Ascending aorta (tissue), 2 donors: Measurements from ENCODE around the gene UNC13C. TPM values are rescaled to one million over a fixed set of nuclear protein-coding genes. Genes with fewer than 3 reads are reported as not detected.

Experiments
- DNase-seq, 2 donors: peaks; one replicate each; pipeline ENCODE4 v3.0.0-alpha.2; 2019; ENCODE audit warnings: low spot score in 2 of 2
- H3K27ac ChIP-seq, 2 donors: fragments of 200-600 bp; sonication (generic); one replicate each; pipeline ENCODE4 v1.5.1; 2016 to 2017; ENCODE audit warnings: mild to moderate bottlenecking in 1 of 2
- H3K27me3 ChIP-seq: fragments of 200-600 bp; sonication (generic); one replicate; pipeline ENCODE4 v1.5.1; 2017
- H3K36me3 ChIP-seq, 2 donors: fragments of 200-600 bp; sonication (generic); one replicate each; pipeline ENCODE4 v1.5.1; 2016
- H3K4me1 ChIP-seq, 2 donors: fragments of 200-600 bp; sonication (generic); one replicate each; pipeline ENCODE4 v1.5.1; 2016 to 2017; ENCODE audit warnings: mild to moderate bottlenecking in 1 of 2
- H3K4me3 ChIP-seq, 2 donors: fragments of 200-600 bp; sonication (generic); one replicate each; pipeline ENCODE4 v1.5.1; 2016 to 2017; ENCODE audit warnings: mild to moderate bottlenecking in 1 of 2
- H3K9me3 ChIP-seq, 2 donors: fragments of 200-600 bp; sonication (generic); one replicate each; pipeline ENCODE4 v1.5.1; 2016
- CTCF ChIP-seq, 3 experiments: fragments of 200-600 bp in 2 of 3; fragments of 450-650 bp in 1 of 3; sonication (generic) in 2 of 3; IDR thresholded peaks; one replicate each; pipeline ENCODE4 v1.5.1; 2016 to 2019; ENCODE audit warnings: antibody characterized with exemption in 3 of 3, mild to moderate bottlenecking in 1 of 3, moderate library complexity in 1 of 3
- intact Hi-C: fragments of 100-400 bp; cut with DNase I; formaldehyde crosslinking; loops from one replicate; pipeline ENCODE4 v1.15.1; 2023
- total RNA-seq: library from RNA; depleted of rRNA; stranded (reverse); fragments of >200 nt; gene quantifications from one replicate; pipeline ENCODE4 v1.1.0, GENCODE V29; 2016

The UNC13C gene
- total RNA-seq, 1 donor from 2014 or later, result 2.0 TPM

- no peak for TF ChIP-seq CTCF (IDR thresholded peaks at IDR 0.05)
- Histone ChIP-seq H3K4me3 (no peak overlapping the region), H3K4me1 (no peaks in the 10 kb centered on the region), H3K9me3 (no peaks in the 10 kb centered on the region), H3K27me3 (no peaks in the 10 kb centered on the region), H3K36me3 (no peaks in the 10 kb centered on the region), H3K27ac (no peak overlapping the region)
- intact Hi-C loops, result no loop called here
- DNase-seq, result no peak
Measured at GRCh38 chr15:54321426-54321825, 343.2 kb downstream of the UNC13C start.

GRCh38 chr15:54322341-54322740 lies 344.1 kb downstream of the UNC13C start:
- no peak for TF ChIP-seq CTCF (IDR thresholded peaks at IDR 0.05)
- no peaks in the 10 kb centered on the region for H3K4me1 ChIP-seq
- intact Hi-C loops, result no loop called here

GRCh38 chr15:54345301-54345700 lies 367.1 kb downstream of the UNC13C start:
- Histone ChIP-seq H3K4me1 (no peaks in the 10 kb centered on the region), H3K9me3 (peaks cover 0 to 5% of the 10 kb centered on the region in 2 donors), H3K27ac (no peak overlapping the region), H3K36me3 (no peaks in the 10 kb centered on the region), H3K27me3 (no peaks in the 10 kb centered on the region), H3K4me3 (no peak overlapping the region)
- no peak for TF ChIP-seq CTCF (IDR thresholded peaks at IDR 0.05)
- no peak for DNase-seq
- intact Hi-C loops, result no loop called here

More at GRCh38 chr15:54322341-54322740, 344.1 kb downstream of the UNC13C start:
- H3K27me3 ChIP-seq, result no peaks in the 10 kb centered on the region
- no peak for DNase-seq
- H3K27ac ChIP-seq, result no peak overlapping the region
- no peaks in the 10 kb centered on the region for H3K36me3 ChIP-seq
- no peak overlapping the region for H3K4me3 ChIP-seq
- no peaks in the 10 kb centered on the region for H3K9me3 ChIP-seq

- DNase-seq, result no peak
- intact Hi-C loops, result no loop called here
Measured at GRCh38 chr15:54345827-54346226, 367.6 kb downstream of the UNC13C start.

GRCh38 chr15:54347082-54347827 lies 369.0 kb downstream of the UNC13C start:
- TF ChIP-seq CTCF (IDR thresholded peaks at IDR 0.05), result no peak
- no peaks in the 10 kb centered on the region for H3K4me1 ChIP-seq
- intact Hi-C loops, result no loop called here

More at GRCh38 chr15:54345827-54346226, 367.6 kb downstream of the UNC13C start:
- Histone ChIP-seq H3K9me3 (peaks cover 0 to 4% of the 10 kb centered on the region in 2 donors), H3K27ac (no peak overlapping the region), H3K27me3 (no peaks in the 10 kb centered on the region), H3K36me3 (no peaks in the 10 kb centered on the region), H3K4me3 (no peak overlapping the region), H3K4me1 (no peaks in the 10 kb centered on the region)
- TF ChIP-seq CTCF (IDR thresholded peaks at IDR 0.05), result no peak

More at GRCh38 chr15:54347082-54347827, 369.0 kb downstream of the UNC13C start:
- Histone ChIP-seq H3K27ac (no peak overlapping the region), H3K4me3 (no peak overlapping the region), H3K27me3 (no peaks in the 10 kb centered on the region), H3K36me3 (no peaks in the 10 kb centered on the region), H3K9me3 (no peaks in the 10 kb centered on the region)
- DNase-seq, result no peak
